ENCODE results near the gene ARHGEF6. TPM values are rescaled to one million over a fixed set of nuclear protein-coding genes. Genes with fewer than 3 reads are reported as not detected.

The ARHGEF6 gene
- total and polyA plus RNA-seq, 3 donors from 2014 or later: 5.7 to 7.0 (median 6.8) TPM

DNA sequence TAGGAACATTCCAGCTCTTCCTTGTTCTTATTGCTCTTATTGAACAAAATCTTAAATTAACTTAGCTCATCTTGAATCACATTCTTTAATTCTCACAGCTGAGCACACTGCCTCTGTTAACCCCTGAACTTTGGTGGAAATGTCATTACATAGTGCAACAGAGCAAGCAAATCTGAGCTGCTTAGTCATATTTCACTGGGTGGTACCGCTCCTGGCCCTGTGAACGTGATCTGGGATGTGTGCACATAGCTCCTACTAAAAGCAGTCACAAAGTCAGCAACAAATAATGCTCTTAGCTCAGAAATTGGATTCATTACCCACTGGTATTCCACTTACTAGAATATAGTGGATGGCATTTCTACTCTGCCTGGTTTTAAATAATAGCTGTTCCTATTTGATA, 27.9 kb downstream of the ARHGEF6 start:
- WGBS, 2 donors: 47 to 69% methylated on average over 2 of the region's 2 CpGs
- no peak overlapping the region for H3K4me3 ChIP-seq
- no peaks in the 10 kb centered on the region for H3K27me3 ChIP-seq
- no peak for TF ChIP-seq CTCF (IDR thresholded peaks at IDR 0.05)
- no peak for TF ChIP-seq POLR2A (IDR thresholded peaks at IDR 0.05)
- no peaks in the 10 kb centered on the region for H3K36me3 ChIP-seq (ENCODE audit: low read depth, missing control alignments)
- intact Hi-C loops (cut with DNase I; ENCODE audit: low total_unique reads): no loop called here
- H3K27ac ChIP-seq: no peak overlapping the region
- no peaks in the 10 kb centered on the region for H3K4me1 ChIP-seq
- H3K9me3 ChIP-seq: no peaks in the 10 kb centered on the region
- DNase-seq: no peak

- Histone ChIP-seq H3K36me3 (ENCODE audit: low read depth, missing control alignments) (no peaks in the 10 kb centered on the region), H3K9me3 (no peaks in the 10 kb centered on the region), H3K27me3 (no peaks in the 10 kb centered on the region), H3K27ac (no peak overlapping the region), H3K4me3 (no peak overlapping the region), H3K4me1 (no peaks in the 10 kb centered on the region)
- intact Hi-C loops (cut with DNase I; ENCODE audit: low total_unique reads): no loop called here
- TF ChIP-seq POLR2A (IDR thresholded peaks at IDR 0.05): no peak
- TF ChIP-seq CTCF (IDR thresholded peaks at IDR 0.05): no peak
- WGBS, 2 donors: 82 to 93% methylated on average over 4 of the region's 4 CpGs
- DNase-seq: no peak
These were observed 28.4 kb downstream of the ARHGEF6 start for GRCh38 chrX:136752346-136752745.

GRCh38 chrX:136750364-136750763, 30.4 kb downstream of the ARHGEF6 start:
- TF ChIP-seq POLR2A (IDR thresholded peaks at IDR 0.05) (no peak), CTCF (IDR thresholded peaks at IDR 0.05) (no peak)
- WGBS, 2 donors: 42 to 79% methylated on average over 2 of the region's 2 CpGs
- Histone ChIP-seq H3K36me3 (ENCODE audit: low read depth, missing control alignments) (no peaks in the 10 kb centered on the region), H3K27ac (no peak overlapping the region), H3K4me3 (no peak overlapping the region), H3K9me3 (no peaks in the 10 kb centered on the region), H3K27me3 (no peaks in the 10 kb centered on the region), H3K4me1 (no peaks in the 10 kb centered on the region)
- no peak for DNase-seq
- intact Hi-C loops (cut with DNase I; ENCODE audit: low total_unique reads): no loop called here

GRCh38 chrX:136747003-136747986, 33.4 kb downstream of the ARHGEF6 start:
- no peak for DNase-seq
- H3K4me1 ChIP-seq: no peaks in the 10 kb centered on the region
- WGBS, 2 donors: 80 to 93% methylated on average over 4 to 8 of the region's 8 CpGs
- TF ChIP-seq POLR2A (IDR thresholded peaks at IDR 0.05): no peak
- TF ChIP-seq CTCF (IDR thresholded peaks at IDR 0.05): no peak
- H3K36me3 ChIP-seq (ENCODE audit: low read depth, missing control alignments): no peaks in the 10 kb centered on the region
- H3K9me3 ChIP-seq: no peaks in the 10 kb centered on the region
- H3K27me3 ChIP-seq: no peaks in the 10 kb centered on the region
- no peak overlapping the region for H3K27ac ChIP-seq
- no peak overlapping the region for H3K4me3 ChIP-seq
- intact Hi-C loops (cut with DNase I; ENCODE audit: low total_unique reads): no loop called here
